HG02852 (cell line): ENCODE results near the gene DNPH1.
A peak's percentile ranks its signal among the peaks of the same experiment; 100 is the strongest.

Experiments
- ATAC-seq: cut with Tn5 transposase; IDR thresholded peaks from one replicate; pipeline ENCODE4 v1.9.1; 2021; ENCODE audit warnings: mild to moderate bottlenecking, moderate library complexity; ENCODE audit not compliant: unreplicated experiment

The DNPH1 gene

DNA sequence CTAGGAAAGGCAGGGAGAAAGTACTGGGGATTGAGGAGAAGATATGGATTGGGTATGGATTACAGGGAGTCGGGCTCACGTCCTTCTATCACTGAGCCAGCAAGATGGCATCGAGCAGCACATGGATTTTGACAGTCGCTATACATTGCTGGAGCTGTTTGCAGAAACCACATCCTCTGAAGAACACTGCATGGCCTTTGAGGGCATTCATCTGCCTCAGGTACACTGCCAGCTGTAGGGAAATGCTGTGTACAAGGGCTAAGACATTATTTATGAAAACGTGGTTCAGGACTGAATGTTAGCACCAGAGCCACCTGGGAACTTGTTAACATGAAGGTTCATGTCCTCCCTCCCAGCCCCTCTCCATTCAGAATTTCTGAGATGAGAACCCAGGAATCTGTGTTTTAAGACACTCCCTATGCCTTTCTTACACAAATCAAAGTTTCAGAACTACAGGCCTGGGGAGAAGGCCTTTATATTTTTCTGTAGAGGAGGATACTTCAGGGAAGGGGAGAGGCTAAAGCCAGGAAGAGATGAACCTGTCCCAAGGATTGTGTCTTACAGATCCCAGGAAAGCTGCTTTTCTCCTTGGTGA, 43.8 kb downstream of the DNPH1 start:
- ATAC-seq, result no peak

DNA sequence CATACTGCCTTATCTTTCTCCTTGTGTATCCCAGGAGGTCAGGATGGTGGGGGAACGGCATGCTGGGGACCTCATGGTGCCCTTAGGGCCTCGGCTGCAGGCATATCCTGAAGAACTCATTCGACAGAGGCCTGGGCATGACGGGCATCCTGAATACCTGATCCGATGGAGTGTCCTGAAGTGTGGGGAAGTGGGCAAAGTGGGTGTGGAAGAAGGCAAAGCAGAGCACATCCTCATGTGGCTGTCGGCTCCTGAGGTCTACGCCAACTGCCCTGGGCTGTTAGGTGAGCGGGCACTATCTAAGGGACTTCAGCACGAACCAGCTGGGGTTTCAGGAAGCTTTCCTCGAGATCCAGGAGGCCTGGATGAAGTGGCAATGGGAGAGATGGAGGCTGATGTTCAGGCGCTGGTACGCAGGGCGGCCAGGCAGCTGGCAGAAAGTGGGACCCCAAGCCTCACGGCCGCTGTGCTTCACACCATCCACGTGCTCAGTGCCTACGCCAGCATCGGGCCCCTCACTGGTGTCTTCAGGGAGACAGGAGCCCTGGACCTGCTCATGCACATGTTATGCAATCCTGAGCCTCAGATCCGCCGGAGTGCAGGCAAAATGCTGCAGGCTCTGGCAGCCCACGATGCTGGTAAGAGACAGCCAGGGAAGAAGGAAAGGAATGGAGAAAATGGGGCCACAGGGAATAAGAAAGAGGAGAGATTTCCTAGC, 44.9 kb downstream of the DNPH1 start:
- no peak for ATAC-seq

DNA sequence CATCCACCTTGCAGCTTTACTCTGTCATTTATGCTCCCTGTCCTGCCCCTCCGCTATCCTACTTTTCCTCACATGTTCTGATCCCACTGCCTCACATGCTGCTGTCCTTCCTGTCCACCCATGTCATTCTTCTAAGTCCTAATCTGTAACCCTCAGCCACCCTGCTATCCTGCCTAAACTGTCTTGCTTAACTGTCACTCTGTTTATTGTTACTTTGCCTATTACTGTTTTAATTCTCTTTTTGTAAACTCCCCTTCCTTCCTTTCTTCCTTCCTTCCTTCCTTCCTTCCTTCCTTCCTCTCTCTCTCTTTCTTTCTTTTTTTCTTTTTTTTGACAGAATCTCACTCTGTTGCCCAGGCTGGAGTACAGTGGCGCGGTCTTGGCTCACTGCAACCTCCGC, 45.8 kb downstream of the DNPH1 start:
- no peak for ATAC-seq

DNA sequence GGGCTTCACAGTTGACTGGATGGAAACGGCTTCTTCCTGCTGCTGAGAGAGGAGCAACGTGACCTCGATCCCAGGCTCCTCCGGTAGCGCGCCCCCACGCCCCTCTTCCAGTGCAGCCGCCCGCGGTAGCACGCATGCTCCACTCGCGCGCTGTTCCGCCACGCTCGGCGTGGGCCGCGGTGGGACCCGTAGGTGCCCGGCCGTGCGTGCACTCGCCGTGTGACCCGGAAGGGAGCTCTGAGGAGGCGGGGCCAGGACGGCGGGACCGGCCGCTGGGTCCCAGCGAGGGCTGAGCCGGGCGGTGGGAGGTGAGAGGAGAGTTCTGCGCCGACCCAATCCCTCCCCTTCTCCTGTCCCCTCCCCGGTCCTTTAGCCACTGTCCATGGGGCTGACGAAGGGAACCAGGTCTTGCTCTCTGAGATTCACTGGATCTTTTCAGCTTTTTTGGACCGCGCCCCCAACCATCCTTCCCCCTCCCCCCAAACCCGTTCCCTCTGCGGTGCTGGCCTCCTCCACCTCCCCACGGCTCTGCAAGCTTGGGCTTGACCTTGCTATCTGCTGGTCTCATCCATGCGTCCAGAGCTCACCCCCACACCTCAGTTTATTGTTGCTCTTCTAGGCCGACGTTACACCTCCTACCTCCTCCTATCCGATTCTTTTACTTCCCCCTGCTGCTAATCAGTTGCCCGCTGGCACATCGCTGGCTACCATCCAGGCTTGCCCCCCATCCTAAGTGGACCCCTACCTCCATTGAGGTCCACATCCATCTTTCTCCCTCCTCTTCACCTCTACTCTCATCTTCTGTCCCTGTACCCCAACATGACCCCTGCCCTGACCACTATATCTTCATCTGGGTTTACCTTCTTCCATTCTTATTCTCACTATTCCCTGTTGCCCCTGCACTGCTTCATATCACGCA, 47.1 kb downstream of the DNPH1 start, which contains the start of gene CUL9:
Gene CUL9, plus strand, starts transcription at position 255 of the 919 bp plus-strand sequence. CDS start 2,115 bp downstream, outside the sequence.
- ATAC-seq, result peak; percentile 95

DNA sequence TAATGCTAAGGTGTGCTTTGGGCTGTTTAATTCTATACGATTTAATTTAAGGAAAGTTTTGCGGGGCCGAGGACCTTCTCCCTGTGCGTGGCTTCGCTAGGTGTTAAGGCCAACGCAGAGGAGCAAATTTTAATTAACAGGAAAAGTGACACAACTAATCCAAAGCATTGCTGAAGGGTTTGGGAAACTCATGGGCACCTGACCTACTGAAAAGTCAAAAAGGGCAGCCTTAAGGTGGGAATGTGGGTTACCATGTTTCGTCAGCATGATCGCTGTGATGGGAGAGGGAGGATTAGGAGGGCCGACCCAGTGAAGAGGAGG, 47.7 kb downstream of the DNPH1 start:
- no peak for ATAC-seq

DNA sequence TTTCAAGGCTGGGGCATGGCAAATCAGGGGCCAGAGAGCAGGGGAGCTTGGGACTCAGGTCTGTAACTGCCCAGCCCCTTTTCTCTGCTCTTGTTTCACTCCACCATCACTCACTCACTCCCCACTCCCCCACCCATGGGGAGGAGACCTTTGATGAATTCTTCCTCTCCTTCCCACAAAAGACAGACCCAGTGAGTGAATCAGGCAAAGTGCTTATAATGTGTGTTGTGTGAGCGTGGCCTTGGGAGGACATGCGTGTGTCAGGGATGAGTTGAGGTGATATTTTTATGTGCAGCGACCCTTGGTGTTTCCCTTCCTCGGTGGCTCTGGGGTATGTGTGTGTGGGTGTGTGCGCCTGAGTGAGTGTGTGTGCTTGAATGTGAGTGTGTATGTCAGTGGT, 48.3 kb downstream of the DNPH1 start:
- ATAC-seq, result no peak

DNA sequence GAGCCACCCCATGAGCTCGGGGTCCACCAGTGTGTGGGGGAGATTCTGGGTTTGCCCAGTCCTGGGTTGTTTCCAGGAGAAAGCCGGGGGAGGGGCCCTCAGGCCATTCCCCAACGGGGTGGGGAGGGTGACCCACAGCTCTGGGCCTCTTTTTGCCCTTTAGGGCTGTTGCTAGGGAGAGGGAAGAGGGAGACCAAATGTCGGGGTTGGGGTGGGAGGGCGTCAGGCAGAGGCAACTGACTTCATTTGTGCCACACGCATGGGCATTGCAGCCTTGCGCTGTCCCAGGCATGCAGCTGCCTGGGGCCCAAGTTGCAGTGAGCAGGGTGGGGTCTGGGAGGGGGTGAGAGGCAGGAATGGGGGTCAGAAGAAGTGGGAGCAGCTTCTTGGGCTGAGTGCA, 49.2 kb downstream of the DNPH1 start:
- no peak for ATAC-seq

DNA sequence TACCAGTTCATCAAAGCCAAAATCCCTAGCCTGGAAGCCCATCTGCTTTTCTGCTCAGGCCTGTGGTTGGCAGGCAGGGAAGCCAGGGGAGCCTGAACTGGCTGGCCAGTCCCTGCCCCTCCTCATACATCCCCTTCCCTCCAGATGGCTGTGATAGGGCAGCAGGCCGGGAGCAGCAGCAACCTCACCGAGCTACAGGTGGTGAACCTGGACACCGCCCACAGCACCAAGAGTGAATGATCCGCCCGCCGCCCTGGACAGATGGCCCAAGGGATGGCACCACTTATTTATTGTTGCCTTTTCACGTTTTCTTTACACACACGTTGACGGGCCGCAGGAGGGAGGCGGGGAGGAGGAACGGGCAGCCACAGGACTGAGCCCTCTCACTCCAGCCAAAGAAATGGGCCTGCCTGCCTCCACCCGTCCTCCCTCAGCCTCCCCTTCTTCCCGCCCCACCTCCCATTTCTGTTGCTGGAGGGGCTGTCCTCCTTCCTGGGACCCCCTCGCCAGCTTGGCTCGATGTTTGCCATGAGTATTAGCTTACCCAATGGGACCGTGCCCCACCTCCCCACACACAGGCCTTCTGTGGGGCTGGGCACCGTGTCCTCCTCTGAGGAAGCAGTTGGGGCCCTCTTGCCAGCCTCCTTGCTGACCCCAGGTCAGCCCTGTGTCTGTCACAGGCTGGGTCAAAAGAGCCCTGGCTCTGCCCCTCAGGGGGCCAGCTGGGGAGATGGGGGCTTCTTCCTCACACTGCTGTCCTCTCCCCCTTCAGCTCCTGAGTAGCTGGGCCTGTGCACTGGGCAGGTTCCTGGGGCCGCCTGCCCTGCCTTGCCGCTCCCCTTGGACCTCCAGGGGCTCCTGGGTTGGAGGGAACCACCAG, 50.1 kb downstream of the DNPH1 start:
- ATAC-seq, result no peak

DNA sequence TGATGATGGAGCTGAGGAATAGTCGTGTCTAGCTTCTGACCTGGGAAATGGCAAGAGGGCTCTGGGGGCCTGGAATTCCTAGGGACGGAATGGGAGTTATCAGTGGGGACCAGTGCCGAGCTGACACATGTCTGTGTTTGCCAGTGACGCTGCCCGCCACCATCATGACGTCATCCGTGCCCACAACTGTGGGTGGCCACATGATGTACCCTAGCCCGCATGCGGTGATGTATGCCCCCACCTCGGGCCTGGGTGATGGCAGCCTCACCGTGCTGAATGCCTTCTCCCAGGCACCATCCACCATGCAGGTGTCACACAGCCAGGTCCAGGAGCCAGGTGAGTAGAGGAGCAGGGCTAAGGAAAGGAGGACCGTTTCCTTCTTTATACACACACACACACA, 51.1 kb downstream of the DNPH1 start:
- ATAC-seq, result no peak

DNA sequence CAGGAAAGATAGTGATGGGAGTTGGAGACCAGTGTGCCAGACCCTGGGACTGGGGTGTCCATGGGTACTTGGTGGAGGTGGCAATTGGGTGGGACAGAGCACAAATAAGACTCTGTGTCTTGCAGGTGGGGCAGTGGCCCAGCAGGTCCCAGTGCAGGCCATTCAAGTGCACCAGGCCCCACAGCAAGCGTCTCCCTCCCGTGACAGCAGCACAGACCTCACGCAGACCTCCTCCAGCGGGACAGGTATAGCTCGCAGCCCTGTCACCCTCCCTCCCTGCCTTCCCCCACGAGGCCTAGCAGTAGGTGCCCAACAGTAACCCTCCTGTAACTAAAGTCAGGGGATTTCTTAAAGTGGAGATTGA, 52.9 kb downstream of the DNPH1 start:
- ATAC-seq, result no peak

DNA sequence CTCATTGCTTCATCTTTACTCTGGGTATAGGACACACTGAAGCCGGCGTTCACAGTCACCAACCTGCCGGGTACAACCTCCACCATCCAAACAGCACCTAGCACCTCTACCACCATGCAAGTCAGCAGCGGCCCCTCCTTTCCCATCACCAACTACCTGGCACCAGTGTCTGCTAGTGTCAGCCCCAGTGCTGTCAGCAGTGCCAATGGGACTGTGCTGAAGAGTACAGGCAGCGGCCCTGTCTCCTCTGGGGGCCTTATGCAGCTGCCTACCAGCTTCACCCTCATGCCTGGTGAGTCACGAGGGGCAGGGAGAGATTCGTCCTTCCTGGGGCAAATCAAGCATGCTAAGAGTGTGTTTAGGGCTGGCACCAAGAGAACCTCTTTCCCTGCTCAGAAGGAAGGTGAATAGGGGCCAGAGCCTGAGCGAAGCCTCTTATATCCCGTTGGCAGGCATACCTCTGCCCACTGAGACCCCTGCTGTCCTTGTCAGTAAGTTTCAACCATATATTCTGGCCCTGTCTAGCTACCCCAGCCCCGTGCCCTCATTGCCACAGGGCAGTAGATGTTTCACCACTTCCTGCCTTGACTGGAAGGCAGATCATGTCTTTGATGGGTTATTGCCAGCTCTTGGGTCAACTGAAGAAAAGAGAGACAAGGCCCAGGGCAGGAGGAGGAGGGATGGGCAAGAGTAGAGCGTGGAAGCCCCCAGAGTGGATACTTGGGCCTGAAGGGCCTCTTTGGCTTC, 53.4 kb downstream of the DNPH1 start:
- no peak for ATAC-seq
